HL-60 (cell line): ENCODE data around the gene PNMA3.
A peak's percentile ranks its signal among the peaks of the same experiment; 100 is the strongest.

ENCODE experiments used
- GABPA ChIP-seq: IDR thresholded peaks from 2 replicates; pipeline ENCODE4 v1.6.1; 2012; ENCODE audit warnings: low read depth
- POLR2AphosphoS5 ChIP-seq: IDR thresholded peaks from 2 replicates; pipeline ENCODE4 v1.6.1; 2012; ENCODE audit warnings: low read depth
- TF ChIP-seq, protein P1 (sequence below): IDR thresholded peaks from one replicate; pipeline ENCODE4 v1.5.1; 2011; ENCODE audit warnings: low read length, control low read depth, inconsistent platforms; ENCODE audit not compliant: insufficient read depth
- TF ChIP-seq, protein P2 (sequence below): IDR thresholded peaks from 2 replicates; pipeline ENCODE4 v1.6.1; 2012; ENCODE audit warnings: low read depth; ENCODE audit not compliant: insufficient replicate concordance

DNA sequence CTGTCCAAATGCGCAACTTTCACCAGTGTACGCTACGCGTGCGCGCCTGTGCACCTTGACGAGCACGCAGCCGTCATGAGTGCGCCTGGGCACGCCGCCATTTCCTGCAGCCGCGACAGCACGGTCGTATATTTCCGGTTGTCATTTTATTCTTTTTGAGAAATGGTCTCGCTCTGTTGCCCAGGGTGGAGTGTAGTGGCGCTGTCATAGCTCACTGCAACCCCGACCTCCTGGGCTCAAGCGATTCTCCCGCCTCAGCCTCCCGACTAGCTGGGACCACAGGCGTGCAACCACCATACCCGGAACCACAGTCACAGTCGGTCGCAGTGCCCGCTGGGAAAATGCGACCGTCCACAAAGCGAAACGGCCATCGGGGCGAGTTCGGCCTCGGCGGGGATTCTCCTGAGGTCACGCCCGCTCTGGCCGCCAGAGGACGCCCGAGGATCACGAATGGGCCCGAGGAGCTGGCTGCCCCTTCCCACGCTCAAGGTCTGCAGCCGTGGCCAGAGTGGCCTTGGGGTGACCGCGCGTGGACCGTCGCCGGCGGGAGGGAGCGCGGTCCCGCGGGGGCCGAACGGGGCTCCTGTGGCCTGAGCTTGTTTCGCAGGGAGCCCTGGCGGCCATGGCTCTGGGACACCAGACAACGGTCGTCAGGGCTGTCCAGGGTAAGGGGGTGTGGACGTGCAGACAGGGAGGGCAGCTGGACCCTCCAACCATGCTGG is 23.7 kb upstream of the PNMA3 start:
- TF ChIP-seq, protein P1, sequence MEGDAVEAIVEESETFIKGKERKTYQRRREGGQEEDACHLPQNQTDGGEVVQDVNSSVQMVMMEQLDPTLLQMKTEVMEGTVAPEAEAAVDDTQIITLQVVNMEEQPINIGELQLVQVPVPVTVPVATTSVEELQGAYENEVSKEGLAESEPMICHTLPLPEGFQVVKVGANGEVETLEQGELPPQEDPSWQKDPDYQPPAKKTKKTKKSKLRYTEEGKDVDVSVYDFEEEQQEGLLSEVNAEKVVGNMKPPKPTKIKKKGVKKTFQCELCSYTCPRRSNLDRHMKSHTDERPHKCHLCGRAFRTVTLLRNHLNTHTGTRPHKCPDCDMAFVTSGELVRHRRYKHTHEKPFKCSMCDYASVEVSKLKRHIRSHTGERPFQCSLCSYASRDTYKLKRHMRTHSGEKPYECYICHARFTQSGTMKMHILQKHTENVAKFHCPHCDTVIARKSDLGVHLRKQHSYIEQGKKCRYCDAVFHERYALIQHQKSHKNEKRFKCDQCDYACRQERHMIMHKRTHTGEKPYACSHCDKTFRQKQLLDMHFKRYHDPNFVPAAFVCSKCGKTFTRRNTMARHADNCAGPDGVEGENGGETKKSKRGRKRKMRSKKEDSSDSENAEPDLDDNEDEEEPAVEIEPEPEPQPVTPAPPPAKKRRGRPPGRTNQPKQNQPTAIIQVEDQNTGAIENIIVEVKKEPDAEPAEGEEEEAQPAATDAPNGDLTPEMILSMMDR: peak; percentile 38
- TF ChIP-seq, protein P2, sequence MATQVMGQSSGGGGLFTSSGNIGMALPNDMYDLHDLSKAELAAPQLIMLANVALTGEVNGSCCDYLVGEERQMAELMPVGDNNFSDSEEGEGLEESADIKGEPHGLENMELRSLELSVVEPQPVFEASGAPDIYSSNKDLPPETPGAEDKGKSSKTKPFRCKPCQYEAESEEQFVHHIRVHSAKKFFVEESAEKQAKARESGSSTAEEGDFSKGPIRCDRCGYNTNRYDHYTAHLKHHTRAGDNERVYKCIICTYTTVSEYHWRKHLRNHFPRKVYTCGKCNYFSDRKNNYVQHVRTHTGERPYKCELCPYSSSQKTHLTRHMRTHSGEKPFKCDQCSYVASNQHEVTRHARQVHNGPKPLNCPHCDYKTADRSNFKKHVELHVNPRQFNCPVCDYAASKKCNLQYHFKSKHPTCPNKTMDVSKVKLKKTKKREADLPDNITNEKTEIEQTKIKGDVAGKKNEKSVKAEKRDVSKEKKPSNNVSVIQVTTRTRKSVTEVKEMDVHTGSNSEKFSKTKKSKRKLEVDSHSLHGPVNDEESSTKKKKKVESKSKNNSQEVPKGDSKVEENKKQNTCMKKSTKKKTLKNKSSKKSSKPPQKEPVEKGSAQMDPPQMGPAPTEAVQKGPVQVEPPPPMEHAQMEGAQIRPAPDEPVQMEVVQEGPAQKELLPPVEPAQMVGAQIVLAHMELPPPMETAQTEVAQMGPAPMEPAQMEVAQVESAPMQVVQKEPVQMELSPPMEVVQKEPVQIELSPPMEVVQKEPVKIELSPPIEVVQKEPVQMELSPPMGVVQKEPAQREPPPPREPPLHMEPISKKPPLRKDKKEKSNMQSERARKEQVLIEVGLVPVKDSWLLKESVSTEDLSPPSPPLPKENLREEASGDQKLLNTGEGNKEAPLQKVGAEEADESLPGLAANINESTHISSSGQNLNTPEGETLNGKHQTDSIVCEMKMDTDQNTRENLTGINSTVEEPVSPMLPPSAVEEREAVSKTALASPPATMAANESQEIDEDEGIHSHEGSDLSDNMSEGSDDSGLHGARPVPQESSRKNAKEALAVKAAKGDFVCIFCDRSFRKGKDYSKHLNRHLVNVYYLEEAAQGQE: no peak
- peak; percentile 32; the same call in 1 of the 2 replicates for TF ChIP-seq POLR2AphosphoS5
- TF ChIP-seq GABPA: no peak
